Psoas muscle (tissue), 8 donors: Measurements from ENCODE around the gene MLLT1. TPM values are rescaled to one million over a fixed set of nuclear protein-coding genes. Genes with fewer than 3 reads are reported as not detected.

Source experiments
- ATAC-seq, 4 donors: fragments of 200-7000 bp; cut with Tn5 transposase; one replicate each; pipeline ENCODE4 v1.9.1; 2020; ENCODE audit warnings: moderate library complexity in 3 of 4, mild to moderate bottlenecking in 2 of 4
- DNase-seq, 2 donors: peaks; one replicate each; pipeline ENCODE4 v3.0.0-alpha.2; 2020
- H3K27ac ChIP-seq: fragments of 200-600 bp; one replicate; pipeline ENCODE4 v1.8.0; 2022
- H3K27me3 ChIP-seq, 3 donors: fragments of 200-600 bp in 1 of 3; one replicate each; pipeline versions ENCODE4 v1.6.1 to v1.8.0; 2013 to 2022; ENCODE audit warnings: low read length in 2 of 3, mild to moderate bottlenecking in 2 of 3, moderate library complexity in 1 of 3; ENCODE audit not compliant: insufficient read depth in 3 of 3
- H3K36me3 ChIP-seq, 2 donors: fragments of 200-600 bp in 1 of 2; one replicate each; pipeline versions ENCODE4 v1.6.1 to v1.8.0; 2013 to 2022; ENCODE audit warnings: low read depth in 1 of 2, mild to moderate bottlenecking in 1 of 2, moderate library complexity in 1 of 2; ENCODE audit not compliant: insufficient read depth in 1 of 2
- H3K4me1 ChIP-seq: fragments of 200-600 bp; one replicate; pipeline ENCODE4 v1.8.0; 2022
- H3K4me3 ChIP-seq: fragments of 200-600 bp; one replicate; pipeline ENCODE4 v1.8.0; 2022; ENCODE audit warnings: mild to moderate bottlenecking
- H3K9me3 ChIP-seq: fragments of 200-600 bp; one replicate; pipeline ENCODE4 v1.8.0; 2022
- WGBS, 3 donors: extraction: QIAGEN DNeasy Blood & Tissue Kit; methylation state at CpG; one replicate each; pipeline versions ENCODE4 v1.1.6 to v1.1.7; 2013; 5-methylcytosine and 5-hydroxymethylcytosine counted together
- intact Hi-C, 2 donors: fragments of 100-400 bp; cut with DNase I; formaldehyde crosslinking; loops; one replicate each; pipeline versions ENCODE4 v1.11.0 to v1.14.2; 2022
- polyA plus RNA-seq, 3 donors: library from polyadenylated mRNA; stranded (reverse); fragments of 200-250 nt; gene quantifications; one replicate each; pipeline ENCODE4 v1.2.3, GENCODE V29; 2013
- total RNA-seq, 4 donors: library from RNA; stranded (reverse); fragmentation: NEBNext Ultra II Directional in 2 of 4; extraction: Animal tissue kit (Norgen Biotek cat#: 25700) in 2 of 4; gene quantifications; one replicate each; pipeline versions ENCODE4 v1.2.1 to v1.2.4, GENCODE V29; 2021 to 2023
- TF ChIP-seq, protein P1 (sequence below): fragments of 200-600 bp; IDR thresholded peaks from one replicate; pipeline ENCODE4 v1.8.0; 2022; ENCODE audit warnings: antibody characterized with exemption
- donor health status: healthy with polysubstance abuse.
- donor health status: DM: no; HTN: no; CAD: no; lungs with moderate emphysema.
- donor health status: Bipolar disorder and iron deficiency.
- donor health status: healthy.
- donor health status: DM: yes; HTN: yes; CAD: no.
- donor health status: DM: no; HTN: no; CAD: no.
- donor health status: DM: no; HTN: no; CAD: no.
- donor health status: DM: yes; HTN: yes; CAD: no.

Gene MLLT1
- total and polyA plus RNA-seq, 7 donors: 24.2 to 51.7 (median 35.8) TPM

- Histone ChIP-seq H3K4me1 (peaks cover 10% of the 10 kb centered on the region), H3K4me3 (no peak overlapping the region), H3K27ac (no peak overlapping the region), H3K9me3 (no peaks in the 10 kb centered on the region), H3K27me3 (no peaks in the 10 kb centered on the region), H3K36me3 (no peaks in the 10 kb centered on the region)
- WGBS, 3 donors: 87 to 96% (median 95%) methylated on average over 5 of the region's 5 CpGs
- no peak for ATAC-seq
- DNase-seq: no peak
- intact Hi-C loops: no loop called here
- TF ChIP-seq, protein P1, sequence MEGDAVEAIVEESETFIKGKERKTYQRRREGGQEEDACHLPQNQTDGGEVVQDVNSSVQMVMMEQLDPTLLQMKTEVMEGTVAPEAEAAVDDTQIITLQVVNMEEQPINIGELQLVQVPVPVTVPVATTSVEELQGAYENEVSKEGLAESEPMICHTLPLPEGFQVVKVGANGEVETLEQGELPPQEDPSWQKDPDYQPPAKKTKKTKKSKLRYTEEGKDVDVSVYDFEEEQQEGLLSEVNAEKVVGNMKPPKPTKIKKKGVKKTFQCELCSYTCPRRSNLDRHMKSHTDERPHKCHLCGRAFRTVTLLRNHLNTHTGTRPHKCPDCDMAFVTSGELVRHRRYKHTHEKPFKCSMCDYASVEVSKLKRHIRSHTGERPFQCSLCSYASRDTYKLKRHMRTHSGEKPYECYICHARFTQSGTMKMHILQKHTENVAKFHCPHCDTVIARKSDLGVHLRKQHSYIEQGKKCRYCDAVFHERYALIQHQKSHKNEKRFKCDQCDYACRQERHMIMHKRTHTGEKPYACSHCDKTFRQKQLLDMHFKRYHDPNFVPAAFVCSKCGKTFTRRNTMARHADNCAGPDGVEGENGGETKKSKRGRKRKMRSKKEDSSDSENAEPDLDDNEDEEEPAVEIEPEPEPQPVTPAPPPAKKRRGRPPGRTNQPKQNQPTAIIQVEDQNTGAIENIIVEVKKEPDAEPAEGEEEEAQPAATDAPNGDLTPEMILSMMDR: no peak
These were observed 83.4 kb downstream of the MLLT1 start for GRCh38 chr19:6196361-6196760.

GRCh38 chr19:6188811-6189210 lies 91.0 kb downstream of the MLLT1 start:
- DNase-seq (no peak), ATAC-seq (no peak)
- TF ChIP-seq, protein P1: no peak
- H3K27me3 ChIP-seq: peaks cover 0 to 4% (median 0%) of the 10 kb centered on the region in 3 donors
- no peak overlapping the region for H3K27ac ChIP-seq
- 89 to 93% (median 90%) methylated on average over 2 of the region's 2 CpGs for WGBS, 3 donors
- H3K4me1 ChIP-seq: no peaks in the 10 kb centered on the region
- H3K36me3 ChIP-seq: no peaks in the 10 kb centered on the region
- no peaks in the 10 kb centered on the region for H3K9me3 ChIP-seq
- H3K4me3 ChIP-seq: no peak overlapping the region
- intact Hi-C loops: no loop called here

GRCh38 chr19:6187374-6187773 lies 92.4 kb downstream of the MLLT1 start:
- DNase-seq: no peak
- intact Hi-C loops: no loop called here
- no peak for ATAC-seq
- Histone ChIP-seq H3K36me3 (no peaks in the 10 kb centered on the region), H3K27ac (no peak overlapping the region), H3K4me1 (no peaks in the 10 kb centered on the region), H3K9me3 (no peaks in the 10 kb centered on the region), H3K27me3 (peaks cover under 1 to 15% (median 1%) of the 10 kb centered on the region in 3 donors), H3K4me3 (no peak overlapping the region)
- WGBS, 3 donors: 80 to 93% (median 91%) methylated on average over 6 of the region's 6 CpGs
- TF ChIP-seq, protein P1: no peak

DNA sequence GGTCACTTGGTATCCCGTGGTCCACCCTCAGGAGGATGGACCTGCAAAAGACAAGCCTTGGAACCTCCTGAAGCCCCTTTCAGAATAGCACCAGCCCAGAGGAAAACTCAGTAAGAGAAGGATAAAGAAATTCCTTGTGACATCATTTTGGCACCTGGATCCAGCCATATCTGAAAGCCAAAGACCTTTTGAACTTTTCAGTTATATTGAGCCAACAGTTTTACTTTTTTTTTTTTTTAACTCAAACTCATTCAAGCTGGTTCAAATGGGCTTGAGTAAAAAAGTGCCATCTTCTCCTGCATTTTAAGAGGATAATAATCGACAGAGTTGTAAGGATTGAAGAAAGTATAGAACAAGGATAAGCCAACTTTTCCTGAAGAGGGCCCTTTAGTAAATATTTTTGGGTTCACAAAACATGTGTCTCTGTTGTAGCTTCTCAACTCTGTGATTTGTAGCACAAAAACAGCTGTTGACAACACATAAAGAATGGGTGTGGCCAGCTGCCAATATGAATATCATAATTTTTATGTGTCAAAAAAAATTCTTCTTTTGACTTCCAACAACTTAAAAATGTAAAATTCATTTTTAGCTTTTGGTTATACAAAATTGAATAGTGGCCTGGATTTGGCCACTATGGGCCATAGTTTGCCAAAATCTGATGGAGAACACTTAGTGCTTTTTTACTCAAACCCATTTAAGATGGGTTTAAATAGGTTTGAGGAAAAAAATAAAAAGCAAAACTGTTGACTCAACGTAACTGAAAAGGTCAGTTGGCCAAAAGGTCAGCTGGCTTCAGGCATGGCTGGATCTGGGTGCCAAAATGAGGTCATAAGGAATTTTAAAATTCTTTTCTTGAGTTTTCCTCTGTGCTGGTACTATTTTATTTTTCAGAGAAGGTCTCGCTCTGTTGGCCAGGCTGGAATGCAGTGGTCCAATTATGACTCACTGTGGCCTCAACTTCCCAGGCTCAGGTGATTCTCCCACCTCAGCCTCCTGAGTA lies 93.6 kb downstream of the MLLT1 start:
- ATAC-seq: no peak
- intact Hi-C loops: no loop called here
- H3K36me3 ChIP-seq: no peaks in the 10 kb centered on the region
- 38 to 59% (median 42%) methylated on average over 4 of the region's 4 CpGs for WGBS, 3 donors
- TF ChIP-seq, protein P1: no peak
- H3K4me1 ChIP-seq: no peaks in the 10 kb centered on the region
- no peak overlapping the region for H3K27ac ChIP-seq
- DNase-seq: no peak
- H3K4me3 ChIP-seq: no peak overlapping the region
- peaks cover 1 to 17% (median 3%) of the 10 kb centered on the region in 3 donors for H3K27me3 ChIP-seq
- H3K9me3 ChIP-seq: no peaks in the 10 kb centered on the region
